ENCODE data around the gene RNF130. TPM values are rescaled to one million over a fixed set of nuclear protein-coding genes. Genes with fewer than 3 reads are reported as not detected.

The RNF130 gene
- total RNA-seq, 1 donor from 2014 or later, result 103 TPM

DNA sequence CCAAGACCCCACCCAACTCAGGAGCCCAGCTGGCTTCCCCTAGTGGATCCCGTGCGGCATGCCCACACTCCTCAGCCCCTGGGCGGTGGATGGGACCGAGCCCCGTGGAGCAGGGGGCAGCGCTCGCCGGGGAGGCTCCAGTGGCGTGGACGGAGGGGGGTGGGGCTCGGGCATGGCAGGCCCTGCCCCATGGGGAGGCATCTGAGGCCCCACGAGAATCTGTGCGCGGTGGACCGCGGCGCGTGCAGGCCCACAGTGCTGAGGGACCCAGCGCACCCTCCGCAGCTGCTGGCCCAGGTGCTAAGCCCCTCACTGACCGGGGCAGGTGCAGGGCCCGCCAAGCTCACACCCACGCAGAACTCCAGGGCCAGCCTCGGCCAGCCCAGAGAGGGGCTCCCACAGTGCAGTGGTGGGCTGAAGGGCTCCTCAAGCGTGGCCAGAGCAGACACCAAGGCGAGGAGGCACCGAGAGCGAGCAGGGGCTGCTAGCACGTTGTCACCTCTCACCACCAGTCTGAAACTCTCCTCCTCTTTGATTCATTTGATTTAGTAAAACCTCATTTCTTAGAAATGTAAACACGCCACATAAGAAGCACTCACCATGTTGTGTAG, 25.6 kb downstream of the RNF130 start:
- intact Hi-C loops (cut with DNase I), result no loop called here
- no peak overlapping the region for H3K27ac ChIP-seq
- H3K4me3 ChIP-seq, result no peak overlapping the region
- no peaks in the 10 kb centered on the region for H3K36me3 ChIP-seq
- TF ChIP-seq, protein P1, sequence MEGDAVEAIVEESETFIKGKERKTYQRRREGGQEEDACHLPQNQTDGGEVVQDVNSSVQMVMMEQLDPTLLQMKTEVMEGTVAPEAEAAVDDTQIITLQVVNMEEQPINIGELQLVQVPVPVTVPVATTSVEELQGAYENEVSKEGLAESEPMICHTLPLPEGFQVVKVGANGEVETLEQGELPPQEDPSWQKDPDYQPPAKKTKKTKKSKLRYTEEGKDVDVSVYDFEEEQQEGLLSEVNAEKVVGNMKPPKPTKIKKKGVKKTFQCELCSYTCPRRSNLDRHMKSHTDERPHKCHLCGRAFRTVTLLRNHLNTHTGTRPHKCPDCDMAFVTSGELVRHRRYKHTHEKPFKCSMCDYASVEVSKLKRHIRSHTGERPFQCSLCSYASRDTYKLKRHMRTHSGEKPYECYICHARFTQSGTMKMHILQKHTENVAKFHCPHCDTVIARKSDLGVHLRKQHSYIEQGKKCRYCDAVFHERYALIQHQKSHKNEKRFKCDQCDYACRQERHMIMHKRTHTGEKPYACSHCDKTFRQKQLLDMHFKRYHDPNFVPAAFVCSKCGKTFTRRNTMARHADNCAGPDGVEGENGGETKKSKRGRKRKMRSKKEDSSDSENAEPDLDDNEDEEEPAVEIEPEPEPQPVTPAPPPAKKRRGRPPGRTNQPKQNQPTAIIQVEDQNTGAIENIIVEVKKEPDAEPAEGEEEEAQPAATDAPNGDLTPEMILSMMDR (IDR thresholded peaks at IDR 0.05), result no peak
- no peak for TF ChIP-seq POLR2AphosphoS5 (IDR thresholded peaks at IDR 0.05; ENCODE audit: insufficient read depth in 1 of 2, low read depth in 1 of 2)
- no peak for TF ChIP-seq POLR2A (IDR thresholded peaks at IDR 0.05)
- H3K9me3 ChIP-seq, result no peaks in the 10 kb centered on the region
- peaks cover 12% of the 10 kb centered on the region for H3K4me1 ChIP-seq
- no peak for DNase-seq (ENCODE audit: extremely low spot score in 2 of 2)
- H3K27me3 ChIP-seq, result no peaks in the 10 kb centered on the region

DNA sequence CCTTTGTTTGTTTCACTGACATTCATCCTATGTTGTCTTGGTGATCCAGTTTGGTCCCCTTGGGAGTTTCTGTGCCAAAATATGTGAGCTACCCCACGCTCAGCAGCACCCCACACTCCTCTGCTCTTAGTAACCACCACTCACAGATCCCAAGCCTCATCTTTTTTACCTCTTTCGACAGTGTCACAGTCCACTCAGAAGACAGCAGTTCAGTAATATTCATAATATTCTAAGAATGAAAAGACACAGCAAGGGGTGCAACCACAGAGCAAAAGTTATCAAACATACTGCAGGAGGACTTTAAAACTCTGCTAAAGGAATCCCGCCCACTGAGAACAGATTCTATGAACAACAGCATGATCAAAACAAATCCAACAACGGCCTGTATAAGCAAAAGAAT, 28.2 kb downstream of the RNF130 start:
- intact Hi-C loops (cut with DNase I), result no loop called here
- TF ChIP-seq POLR2A (IDR thresholded peaks at IDR 0.05), result no peak
- no peak for TF ChIP-seq POLR2AphosphoS5 (IDR thresholded peaks at IDR 0.05; ENCODE audit: insufficient read depth in 1 of 2, low read depth in 1 of 2)
- TF ChIP-seq, protein P1 (IDR thresholded peaks at IDR 0.05), result no peak
- peaks cover 0 to 4% of the 10 kb centered on the region in 2 donors for H3K36me3 ChIP-seq
- no peak overlapping the region for H3K27ac ChIP-seq
- peaks cover 3% of the 10 kb centered on the region for H3K4me1 ChIP-seq
- no peaks in the 10 kb centered on the region for H3K9me3 ChIP-seq
- H3K27me3 ChIP-seq, result no peaks in the 10 kb centered on the region
- DNase-seq (ENCODE audit: extremely low spot score in 2 of 2), result no peak
- H3K4me3 ChIP-seq, result no peak overlapping the region

DNA sequence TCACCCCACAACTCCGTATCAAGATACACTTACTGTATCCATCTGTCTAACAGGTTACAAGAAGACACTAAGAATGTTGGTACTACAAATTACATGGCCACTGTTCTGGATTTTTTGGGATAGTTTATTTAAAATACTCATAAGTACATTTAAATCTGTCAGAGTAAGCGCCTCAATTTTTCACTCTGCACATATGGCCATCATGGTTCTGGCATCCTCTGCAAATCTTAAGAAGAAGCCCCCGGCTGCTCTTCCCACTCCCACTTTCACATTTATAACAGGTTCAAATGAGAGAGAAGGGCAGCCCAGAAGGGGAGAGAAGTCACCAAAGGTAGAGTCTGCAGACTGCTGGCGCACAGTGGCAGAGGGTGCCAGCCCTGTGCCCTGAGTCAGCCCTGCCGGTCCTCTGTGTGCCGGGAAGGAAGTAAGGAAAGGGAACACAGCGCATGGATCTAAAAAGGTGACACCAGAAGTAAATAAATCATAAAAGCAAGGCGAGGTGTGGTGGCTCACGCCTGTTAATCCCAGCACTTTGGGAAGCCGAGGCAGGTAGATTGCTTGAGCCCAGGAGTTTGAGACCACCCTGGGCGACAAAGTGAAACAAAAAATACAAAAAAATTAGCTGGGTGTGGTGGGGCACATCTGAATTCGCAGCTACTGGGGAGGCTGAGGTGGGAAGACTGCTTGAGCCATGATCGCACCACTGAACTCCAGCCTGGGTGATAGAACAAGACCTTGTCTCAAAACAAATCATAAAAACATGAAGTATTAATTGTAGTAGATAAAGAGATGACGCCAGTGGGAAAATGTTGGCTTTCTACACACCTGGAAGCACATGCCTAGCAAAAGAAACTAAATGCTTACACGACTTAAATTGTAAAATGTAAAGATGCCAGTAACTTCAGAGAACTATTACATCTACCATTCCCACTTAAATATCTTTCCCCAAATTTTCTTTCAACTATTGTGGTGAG, 30.0 kb downstream of the RNF130 start:
- intact Hi-C loops (cut with DNase I), result no loop called here
- TF ChIP-seq, protein P1 (IDR thresholded peaks at IDR 0.05), result no peak
- TF ChIP-seq POLR2A (IDR thresholded peaks at IDR 0.05), result no peak
- TF ChIP-seq POLR2AphosphoS5 (IDR thresholded peaks at IDR 0.05; ENCODE audit: insufficient read depth in 1 of 2, low read depth in 1 of 2), result no peak
- Histone ChIP-seq H3K36me3 (peaks cover 0 to 4% of the 10 kb centered on the region in 2 donors), H3K4me1 (no peaks in the 10 kb centered on the region), H3K4me3 (no peak overlapping the region), H3K27me3 (no peaks in the 10 kb centered on the region), H3K9me3 (no peaks in the 10 kb centered on the region), H3K27ac (no peak overlapping the region)
- DNase-seq (ENCODE audit: extremely low spot score in 2 of 2), result no peak

DNA sequence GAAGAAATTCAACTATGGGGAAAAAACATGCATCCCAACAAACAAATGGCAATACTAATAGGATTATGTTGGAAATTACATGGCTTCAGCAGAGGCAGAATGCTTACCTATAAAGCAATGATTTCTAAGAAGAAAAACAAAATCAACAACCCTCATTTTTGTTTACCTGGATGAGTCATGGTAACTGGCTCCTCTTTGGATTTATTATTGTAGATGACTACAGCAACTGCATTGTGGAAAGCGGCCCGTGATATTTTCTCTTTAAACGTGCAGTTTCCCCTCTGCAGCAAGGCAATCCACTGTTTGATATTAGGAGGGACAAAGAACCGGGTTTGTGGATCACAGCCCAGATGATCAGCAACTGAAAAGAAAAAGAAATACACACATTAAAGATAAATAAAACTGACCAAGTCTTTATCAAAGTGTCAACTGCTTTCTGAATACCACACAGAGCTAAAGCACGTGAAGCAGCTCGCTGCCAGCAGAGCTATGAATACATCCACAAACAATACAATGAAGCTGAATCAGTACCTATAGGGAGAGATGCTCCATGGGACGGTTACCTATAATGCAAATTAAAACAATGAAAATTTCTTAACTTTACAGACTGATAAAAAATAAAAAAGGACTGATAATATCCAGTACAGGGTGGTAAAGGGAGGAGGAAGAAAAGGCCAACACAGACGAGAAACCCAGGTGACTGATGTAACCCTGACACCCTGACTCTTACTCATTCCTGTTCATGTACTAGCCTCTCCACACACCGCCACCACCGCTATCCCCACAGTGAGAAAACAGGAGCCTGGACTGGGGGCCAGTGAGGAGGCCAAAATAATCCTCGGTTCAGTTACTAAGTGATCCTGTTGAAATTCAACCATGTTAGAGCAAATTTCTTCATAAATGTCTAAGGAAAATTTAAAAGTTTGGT, 31.0 kb downstream of the RNF130 start:
- no peak for TF ChIP-seq POLR2A (IDR thresholded peaks at IDR 0.05)
- intact Hi-C loops (cut with DNase I), result no loop called here
- H3K9me3 ChIP-seq, result peaks cover 5% of the 10 kb centered on the region

More for the DNA sequence above, 31.0 kb downstream of the RNF130 start:
- Histone ChIP-seq H3K4me1 (no peaks in the 10 kb centered on the region), H3K4me3 (no peak overlapping the region), H3K36me3 (peaks cover 0 to 12% of the 10 kb centered on the region in 2 donors), H3K27me3 (no peaks in the 10 kb centered on the region), H3K27ac (no peak overlapping the region)
- DNase-seq (ENCODE audit: extremely low spot score in 2 of 2), result no peak

Measured in vagina (tissue), 2 donors.